ENCODE results near the gene TMEM150B.

- TF ChIP-seq CTCF (IDR thresholded peaks at IDR 0.05; ENCODE audit: low read depth, low read length, poor library complexity, severe bottlenecking) (no peak), EZH2phosphoT487 (IDR thresholded peaks at IDR 0.05; ENCODE audit: borderline replicate concordance, low read length) (no peak)
These were observed 5.4 kb downstream of the TMEM150B start for GRCh38 chr19:55319785-55320184.

Data from DOHH2 (cell line).